CD4-positive, alpha-beta T cell (primary cell): ENCODE data around the gene VGLL4. TPM values are rescaled to one million over a fixed set of nuclear protein-coding genes. Genes with fewer than 3 reads are reported as not detected.

Experiments
- ATAC-seq: fragments of 200-7000 bp; cut with Tn5 transposase; one replicate; pipeline ENCODE4 v1.10.0; 2022; ENCODE audit warnings: mild to moderate bottlenecking; ENCODE audit not compliant: poor library complexity
- CTCF ChIA-PET: fragments of 350-600 bp; sonication (Branson Sonifier 250); formaldehyde crosslinking; loops from one replicate; lab custom pipeline; 2021; ENCODE audit warnings: antibody characterized with exemption, inconsistent platforms; lab: Charles Lee
- POLR2A ChIA-PET: fragments of 350-600 bp; sonication (Branson Sonifier 250); formaldehyde crosslinking; loops from one replicate; lab custom pipeline; 2021; ENCODE audit warnings: antibody characterized with exemption, inconsistent platforms; lab: Charles Lee
- DNase-seq, 14 experiments: peaks; one replicate each; pipeline ENCODE4 v3.0.0-alpha.2; 2013 to 2020; ENCODE audit warnings: mixed read lengths in 2 of 14
- H3K27ac ChIP-seq, 2 donors: one replicate each; pipeline versions ENCODE4 v1.5.1 to v1.7.0; 2013; ENCODE audit warnings: low read length in 2 of 2, low read depth in 1 of 2, mild to moderate bottlenecking in 1 of 2
- H3K27me3 ChIP-seq, 2 experiments: 1 replicate in 1 of 2; 2 replicates in 1 of 2; pipeline versions ENCODE4 v1.6.1 to v1.7.0; 2013; ENCODE audit warnings: low read length in 2 of 2, control low read depth in 1 of 2, mild to moderate bottlenecking in 1 of 2, moderate library complexity in 1 of 2; ENCODE audit not compliant: insufficient read depth in 2 of 2, control insufficient read depth in 1 of 2
- H3K36me3 ChIP-seq: one replicate; pipeline ENCODE4 v1.6.1; 2013; ENCODE audit warnings: low read length, control low read depth; ENCODE audit not compliant: insufficient read depth
- H3K4me1 ChIP-seq: one replicate; pipeline ENCODE4 v1.6.1; 2013; ENCODE audit warnings: low read length, control low read depth; ENCODE audit not compliant: insufficient read depth
- H3K4me3 ChIP-seq: one replicate; pipeline ENCODE4 v1.5.1; 2013; ENCODE audit warnings: mild to moderate bottlenecking, low read length, moderate library complexity
- H3K9me3 ChIP-seq, 2 experiments: 1 replicate in 1 of 2; 2 replicates in 1 of 2; pipeline versions ENCODE4 v1.6.1 to v1.7.0; 2013; ENCODE audit warnings: low read length in 2 of 2, mild to moderate bottlenecking in 2 of 2, control low read depth in 1 of 2, moderate library complexity in 1 of 2; ENCODE audit not compliant: control insufficient read depth in 1 of 2, insufficient read depth in 1 of 2
- H3K27ac Mint-ChIP-seq: one replicate; pipeline ENCODE4 v1.8.0; 2020; ENCODE audit warnings: mixed read lengths
- H3K27me3 Mint-ChIP-seq: one replicate; pipeline ENCODE4 v1.8.0; 2021; ENCODE audit warnings: mixed read lengths
- H3K36me3 Mint-ChIP-seq: one replicate; pipeline ENCODE4 v1.8.0; 2021; ENCODE audit warnings: low read depth, mixed read lengths
- H3K4me1 Mint-ChIP-seq: one replicate; pipeline ENCODE4 v1.8.0; 2021; ENCODE audit warnings: low read depth, mixed read lengths
- H3K4me3 Mint-ChIP-seq: one replicate; pipeline ENCODE4 v1.8.0; 2020; ENCODE audit warnings: mild to moderate bottlenecking, mixed read lengths
- H3K9me3 Mint-ChIP-seq: one replicate; pipeline ENCODE4 v1.8.0; 2020; ENCODE audit warnings: mixed read lengths
- CTCF ChIP-seq: fragments of 200-600 bp; IDR thresholded peaks from one replicate; pipeline ENCODE4 v1.8.0; 2022; ENCODE audit warnings: antibody characterized with exemption, mild to moderate bottlenecking
- intact Hi-C, 2 experiments: fragments of 100-400 bp; cut with DNase I in 1 of 2; cut with micrococcal nuclease in 1 of 2; formaldehyde crosslinking; loops; one replicate each; pipeline versions ENCODE4 v1.15.1 to v1.9.0; 2023 to 2025; cut with DNase I, micrococcal nuclease
- total RNA-seq, 174 experiments: library from RNA in 2 of 174; stranded (reverse) in 2 of 174; gene quantifications; one replicate each; pipeline ENCODE4 v1.2.3 and lab custom pipeline; 2021 to 2026

Gene VGLL4
- total RNA-seq, 2 experiments from 2014 or later: 10.5 to 11.3 TPM

GRCh38 chr3:11660242-11660641 is 16.5 kb upstream of the VGLL4 start:
- Histone ChIP-seq H3K4me1 (peaks cover 3% of the 10 kb centered on the region), H3K27me3 (no peaks in the 10 kb centered on the region), H3K4me3 (no peak overlapping the region), H3K27ac (no peak overlapping the region), H3K9me3 (peaks cover 0 to 4% of the 10 kb centered on the region in 2 experiments), H3K36me3 (no peaks in the 10 kb centered on the region)
- H3K9me3 Mint-ChIP-seq: no peaks in the 10 kb centered on the region
- H3K4me3 Mint-ChIP-seq: no peak overlapping the region
- CTCF ChIA-PET: no interaction called here
- peaks cover 4% of the 10 kb centered on the region for H3K4me1 Mint-ChIP-seq
- no peaks in the 10 kb centered on the region for H3K36me3 Mint-ChIP-seq
- no peak for DNase-seq
- ATAC-seq: no peak
- POLR2A ChIA-PET: interaction anchor here (0.6 kb wide), 1 partner anchor 14 kb away, joined by 3 read pairs; no protein-coding TSS in a partner anchor
- H3K27me3 Mint-ChIP-seq: no peaks in the 10 kb centered on the region
- intact Hi-C loops: no loop called here
- H3K27ac Mint-ChIP-seq: no peak overlapping the region
- TF ChIP-seq CTCF: no peak

- Histone ChIP-seq H3K9me3 (peaks cover 0 to 1% of the 10 kb centered on the region in 2 experiments), H3K4me3 (no peak overlapping the region), H3K36me3 (no peaks in the 10 kb centered on the region), H3K4me1 (peaks cover 3% of the 10 kb centered on the region), H3K27ac (no peak overlapping the region), H3K27me3 (no peaks in the 10 kb centered on the region)
- H3K27me3 Mint-ChIP-seq: no peaks in the 10 kb centered on the region
- peaks cover 4% of the 10 kb centered on the region for H3K4me1 Mint-ChIP-seq
- ATAC-seq (no peak), DNase-seq (no peak)
- ChIA-PET POLR2A (no interaction called here), CTCF (interaction anchor here (1.1 kb wide), 1 partner anchor 15 kb away, joined by 3 read pairs; no protein-coding TSS in a partner anchor)
- H3K36me3 Mint-ChIP-seq: no peaks in the 10 kb centered on the region
- no peak overlapping the region for H3K27ac Mint-ChIP-seq
- intact Hi-C loops: loop anchor here in 1 of 2 experiments (5.0 kb wide), 1 partner anchor 596 kb away; no protein-coding TSS in a partner anchor
- H3K4me3 Mint-ChIP-seq: no peak overlapping the region
- no peak for TF ChIP-seq CTCF
- no peaks in the 10 kb centered on the region for H3K9me3 Mint-ChIP-seq
These were observed 14.5 kb upstream of the VGLL4 start for GRCh38 chr3:11658180-11658579.

- H3K27me3 Mint-ChIP-seq: no peaks in the 10 kb centered on the region
- ChIA-PET CTCF (interaction anchor here (0.6 to 1.2 kb wide), 3 partner anchors 149 to 346 kb away, joined by 3 to 4 read pairs (median 3); no protein-coding TSS in a partner anchor), POLR2A (no interaction called here)
- H3K9me3 ChIP-seq: no peaks in the 10 kb centered on the region
- H3K27me3 ChIP-seq: no peaks in the 10 kb centered on the region
- DNase-seq (peak in 1 of 14 experiments; percentile 19), ATAC-seq (no peak)
- H3K4me3 ChIP-seq: no peak overlapping the region
- H3K27ac ChIP-seq: no peak overlapping the region
- H3K4me1 Mint-ChIP-seq: peaks cover 4% of the 10 kb centered on the region
- TF ChIP-seq CTCF: no peak
- intact Hi-C loops: loop anchor here in 1 of 2 experiments (5.0 kb wide), 1 partner anchor 593 kb away; no protein-coding TSS in a partner anchor
- H3K27ac Mint-ChIP-seq: no peak overlapping the region
- no peaks in the 10 kb centered on the region for H3K36me3 ChIP-seq
- peaks cover 3% of the 10 kb centered on the region for H3K4me1 ChIP-seq
- no peaks in the 10 kb centered on the region for H3K36me3 Mint-ChIP-seq
- no peak overlapping the region for H3K4me3 Mint-ChIP-seq
- H3K9me3 Mint-ChIP-seq: no peaks in the 10 kb centered on the region
These were observed 11.6 kb upstream of the VGLL4 start for GRCh38 chr3:11655196-11655928.
